Stimulated activated CD4-positive, alpha-beta T cell treated with anti-CD3 and anti-CD28 coated beads, Interleukin-1b, Interleukin-23, amount 100 ng/mL, for 48 hours (primary cell): ENCODE measurements around the gene GNLY.

Source experiments
- DNase-seq: peaks from one replicate; pipeline ENCODE4 v3.0.0-alpha.2; 2020

The GNLY gene

DNA sequence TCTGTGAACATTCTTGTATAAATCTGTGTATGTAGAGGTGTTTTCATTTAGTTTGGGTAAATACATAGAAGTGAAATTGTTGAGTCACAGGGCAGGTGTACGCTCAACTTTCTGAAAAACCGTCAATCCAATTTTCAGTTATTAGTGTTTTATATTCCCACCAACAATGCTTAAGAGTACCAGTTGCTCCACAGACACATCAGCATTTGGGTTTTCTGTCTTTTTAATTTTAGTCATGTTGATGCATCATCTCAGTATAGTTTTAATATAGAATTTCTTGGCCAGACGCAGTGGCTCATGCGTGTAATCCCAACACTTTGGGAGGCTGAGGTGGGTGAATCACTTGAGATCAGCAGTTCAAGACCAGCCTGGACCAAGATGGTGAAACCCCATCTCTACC, 3.2 kb upstream of the GNLY start:
- DNase-seq, result no peak

DNA sequence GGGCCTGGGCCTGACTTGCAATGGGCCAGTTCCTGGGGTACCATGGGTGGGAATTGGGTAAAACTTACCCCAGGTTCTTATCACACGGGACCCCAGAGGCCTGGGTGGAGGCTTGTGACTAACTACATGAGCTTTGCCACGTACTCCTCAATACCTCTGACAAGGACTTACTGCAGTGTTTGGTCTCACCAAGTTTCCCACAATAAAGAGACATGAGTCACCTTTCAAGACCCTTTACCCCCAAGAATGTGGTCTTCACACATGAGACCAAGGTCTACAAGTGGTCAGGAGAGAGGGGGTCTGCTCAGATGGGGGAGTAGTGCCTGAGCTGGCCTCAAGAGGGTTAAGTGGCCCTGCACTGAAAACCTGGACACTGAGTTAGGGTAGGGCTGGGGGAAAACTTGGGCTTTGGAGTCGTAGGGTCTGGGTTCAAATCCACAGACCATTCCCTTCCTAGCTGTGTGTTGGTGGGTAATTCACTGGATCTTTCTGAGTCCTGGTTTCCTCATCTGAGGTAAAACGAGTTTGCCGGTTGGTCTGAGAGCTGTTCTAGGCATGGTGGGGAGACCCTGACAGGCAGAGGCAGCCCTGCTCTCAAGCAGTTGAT, 2.0 kb upstream of the GNLY start:
- no peak for DNase-seq

DNA sequence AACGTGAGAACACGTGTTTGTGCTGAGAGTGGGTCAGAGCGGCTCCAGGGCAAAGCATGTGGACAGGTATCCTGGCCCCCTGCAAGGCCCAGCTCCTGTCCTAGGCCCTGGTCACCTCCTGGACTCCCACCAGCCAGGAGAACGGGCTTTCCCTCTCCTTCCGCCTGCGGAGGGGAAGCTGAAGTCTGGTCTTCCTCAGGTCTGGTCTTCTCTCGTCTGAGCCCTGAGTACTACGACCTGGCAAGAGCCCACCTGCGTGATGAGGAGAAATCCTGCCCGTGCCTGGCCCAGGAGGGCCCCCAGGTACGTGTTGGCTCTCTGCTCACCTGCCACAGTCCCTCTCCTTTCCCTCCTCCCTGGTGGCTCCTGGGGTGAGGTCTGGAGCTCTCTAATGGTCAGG, 963 bp downstream of the GNLY start:
- DNase-seq, result no peak

DNA sequence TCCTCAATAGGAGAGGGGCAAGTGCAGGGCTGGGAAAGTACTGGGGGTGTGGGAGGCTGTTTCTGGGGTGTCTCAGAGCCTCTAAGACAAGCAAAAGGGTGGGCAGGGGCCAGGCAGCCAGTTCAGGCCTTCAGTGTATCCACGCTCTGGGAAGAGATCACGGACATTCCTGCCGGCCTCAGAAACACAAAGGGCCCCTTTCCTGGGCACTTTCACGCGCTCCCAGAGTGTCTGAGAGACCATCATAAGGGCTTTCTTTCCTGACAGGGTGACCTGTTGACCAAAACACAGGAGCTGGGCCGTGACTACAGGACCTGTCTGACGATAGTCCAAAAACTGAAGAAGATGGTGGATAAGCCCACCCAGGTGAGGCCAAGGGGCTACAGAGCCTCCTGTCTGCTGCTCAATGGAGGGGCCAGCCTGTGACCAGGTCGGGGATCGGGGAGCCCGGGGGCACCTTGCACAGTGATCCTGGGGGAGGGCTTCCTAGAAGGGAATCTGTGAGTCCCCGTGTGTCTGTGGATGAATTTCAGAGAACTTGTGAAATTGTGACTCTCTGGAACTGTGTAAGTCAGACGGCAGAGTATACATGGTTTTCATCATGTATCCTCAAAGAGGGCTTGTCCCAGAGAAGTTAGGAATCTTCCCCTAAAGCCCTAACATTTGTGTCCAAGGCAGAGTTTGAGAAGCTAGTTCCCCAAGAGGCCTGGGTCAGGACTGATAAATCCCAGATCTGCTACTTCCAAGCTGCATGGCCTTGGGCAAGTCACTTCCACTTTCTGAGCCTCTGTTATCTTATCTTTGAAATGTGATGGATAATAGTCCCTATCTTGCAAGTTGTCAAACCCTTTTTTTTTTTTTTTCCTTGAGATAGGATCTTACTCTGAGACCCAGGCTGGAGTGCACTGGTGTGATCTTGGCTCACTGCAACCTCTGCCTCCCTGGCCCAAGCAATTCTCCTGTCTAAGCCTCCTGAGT, 1.8 kb downstream of the GNLY start:
- DNase-seq, result no peak

DNA sequence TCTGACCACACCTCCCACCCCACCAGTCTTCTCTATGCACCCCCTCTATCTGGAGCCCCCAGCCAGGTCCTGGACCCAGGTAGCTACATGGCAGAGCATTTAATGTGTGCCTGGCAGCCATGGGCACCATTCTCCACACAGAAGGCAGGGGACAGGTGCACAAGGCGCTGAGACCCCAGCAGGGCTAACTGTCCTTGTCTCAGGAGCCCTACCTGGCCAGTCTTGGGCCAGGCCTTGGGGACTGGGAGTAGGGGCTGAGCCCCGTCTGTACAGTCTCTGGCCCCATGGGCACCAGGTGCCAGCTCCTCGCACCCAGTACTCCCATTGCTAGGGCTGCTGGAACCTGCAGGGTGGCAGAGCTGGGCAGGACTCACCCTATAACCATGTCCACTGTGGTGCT, 2.9 kb downstream of the GNLY start:
- DNase-seq, result no peak

DNA sequence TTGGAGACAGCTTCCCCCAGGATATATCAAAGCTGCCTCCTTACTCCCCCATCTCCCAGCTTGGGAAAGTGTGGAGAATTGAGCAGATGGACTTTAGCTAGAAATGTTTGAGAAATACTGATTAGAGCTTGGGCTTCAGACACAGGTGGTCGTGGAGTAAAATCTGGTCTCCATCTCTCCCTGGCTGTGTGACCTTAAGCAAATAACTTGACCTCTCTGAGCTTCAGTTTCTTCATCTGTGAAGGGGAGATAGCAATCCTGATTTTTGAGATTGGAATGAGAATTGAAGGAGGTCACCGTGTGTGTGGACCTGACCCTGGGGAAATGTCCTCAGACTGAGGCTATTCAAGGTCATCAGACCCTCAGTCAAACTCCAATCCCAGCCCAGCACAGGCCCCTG, 3.6 kb downstream of the GNLY start:
- no peak for DNase-seq

DNA sequence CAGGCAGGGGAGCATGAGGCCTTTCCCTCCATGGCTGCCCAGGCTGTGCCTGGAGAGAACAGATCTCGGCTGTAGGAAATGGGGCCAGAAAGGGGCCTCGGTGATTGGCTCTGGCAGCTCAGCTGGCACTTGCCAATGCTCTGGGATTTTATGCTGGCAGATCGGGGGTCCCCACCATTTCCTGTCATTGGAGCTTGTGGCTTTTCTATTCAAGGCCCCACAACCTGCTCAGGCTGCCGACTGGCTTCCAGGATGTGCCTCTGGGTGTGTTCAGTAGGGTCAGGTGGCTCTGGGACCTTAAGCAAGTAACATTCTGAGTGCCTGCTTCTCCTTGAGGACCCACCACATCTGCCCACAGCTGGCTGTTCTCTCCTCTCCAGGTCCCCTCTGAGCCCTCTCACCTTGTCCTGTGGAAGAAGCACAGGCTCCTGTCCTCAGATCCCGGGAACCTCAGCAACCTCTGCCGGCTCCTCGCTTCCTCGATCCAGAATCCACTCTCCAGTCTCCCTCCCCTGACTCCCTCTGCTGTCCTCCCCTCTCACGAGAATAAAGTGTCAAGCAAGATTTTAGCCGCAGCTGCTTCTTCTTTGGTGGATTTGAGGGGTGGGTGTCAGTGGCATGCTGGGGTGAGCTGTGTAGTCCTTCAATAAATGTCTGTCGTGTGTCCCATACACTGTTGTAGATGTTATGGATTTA, 4.2 kb downstream of the GNLY start:
- DNase-seq, result no peak

DNA sequence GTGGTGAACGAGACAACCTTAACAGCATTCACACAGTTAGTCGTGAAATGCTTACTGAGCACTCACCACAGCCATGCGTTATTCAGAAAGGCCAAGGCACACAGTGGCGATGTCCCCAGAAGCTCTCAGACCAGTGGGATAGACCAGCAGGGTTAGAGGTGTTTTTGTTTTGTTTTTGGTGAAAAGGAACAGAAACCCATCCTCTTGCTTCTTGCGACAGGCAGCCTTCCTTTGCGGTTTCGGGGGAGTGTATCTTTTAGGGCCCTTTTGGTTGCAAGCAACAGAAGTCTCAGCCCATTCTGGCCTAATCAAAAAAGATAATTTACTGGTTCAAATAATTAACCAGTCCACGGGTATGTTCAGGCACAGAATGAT, 4.7 kb downstream of the GNLY start:
- no peak for DNase-seq

DNA sequence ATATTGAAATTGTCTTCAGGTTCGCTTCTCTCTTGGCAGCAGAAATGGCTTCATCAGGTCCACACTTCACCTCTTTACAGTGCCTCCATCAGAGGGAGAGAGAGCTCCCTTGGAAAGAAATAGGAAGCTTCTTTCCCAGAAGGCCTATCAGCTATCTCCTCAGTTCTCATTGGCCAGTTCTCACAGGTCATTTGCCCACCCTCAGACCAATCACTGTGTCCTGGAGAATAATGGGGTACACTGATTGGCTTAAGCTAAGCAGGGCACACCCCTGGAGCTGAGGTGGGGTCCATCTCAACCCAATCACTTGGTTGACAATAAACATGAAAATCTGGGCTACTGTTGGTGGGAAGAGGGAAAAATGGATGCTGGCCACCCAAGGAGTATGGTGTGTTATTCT, 5.2 kb downstream of the GNLY start:
- no peak for DNase-seq

DNA sequence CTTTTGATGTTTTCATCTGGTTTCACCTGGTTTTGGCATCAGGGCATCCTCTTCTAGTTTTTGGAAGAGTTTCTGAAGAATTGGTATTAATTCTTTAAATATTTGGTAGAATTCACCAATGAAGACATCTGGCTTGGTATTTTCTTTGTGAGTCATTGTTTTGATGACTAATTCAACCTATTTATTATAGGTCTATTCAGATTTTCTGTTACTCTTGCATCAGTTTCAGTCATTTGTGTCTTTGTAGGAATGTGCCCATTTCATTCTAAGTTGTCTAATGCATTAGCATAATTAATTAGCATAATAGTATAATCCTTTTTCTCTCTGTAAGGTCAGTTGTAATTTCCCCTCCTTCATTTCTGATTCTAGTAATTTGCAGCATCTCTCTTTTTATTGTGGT, 8.0 kb downstream of the GNLY start:
- DNase-seq, result no peak

DNA sequence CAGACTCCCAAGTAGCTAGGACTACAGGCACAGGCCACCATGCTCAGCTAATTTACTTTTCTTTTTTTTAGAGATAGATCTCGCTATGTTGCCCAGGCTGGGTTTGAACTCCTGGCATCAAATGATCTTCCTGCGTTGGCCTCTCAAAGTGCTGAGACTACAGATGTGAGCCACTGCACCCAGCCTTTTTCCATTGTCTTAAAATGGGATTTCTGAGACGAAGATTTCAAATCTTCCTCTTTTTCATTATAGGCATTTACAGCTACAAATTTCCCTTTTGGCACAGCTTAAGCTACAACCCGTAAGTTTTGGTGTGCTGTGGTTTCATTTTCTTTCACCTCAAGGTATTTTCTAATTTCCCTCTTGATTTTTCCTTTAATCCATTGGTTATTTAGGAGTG, 8.6 kb downstream of the GNLY start:
- no peak for DNase-seq

DNA sequence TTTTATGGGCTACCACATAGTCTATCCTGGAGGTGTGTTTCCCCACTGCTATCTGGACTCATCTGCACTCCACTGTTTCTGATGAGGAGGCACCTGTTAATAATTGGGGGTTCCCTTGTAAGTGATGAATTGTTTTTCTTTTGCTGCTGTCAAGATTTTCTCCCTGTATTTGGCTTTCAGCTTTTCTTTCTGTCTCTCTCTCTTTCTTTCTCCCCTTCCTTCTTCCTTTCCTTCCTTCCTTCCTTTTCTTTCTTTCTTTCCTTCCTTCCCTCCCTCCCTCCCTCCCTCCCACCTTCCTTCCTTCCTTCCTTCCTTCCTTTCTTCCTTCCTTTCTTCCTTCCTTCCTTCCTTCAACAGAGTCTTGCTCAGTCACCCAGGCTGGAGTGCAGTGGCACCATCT, 9.2 kb downstream of the GNLY start:
- DNase-seq, result no peak

DNA sequence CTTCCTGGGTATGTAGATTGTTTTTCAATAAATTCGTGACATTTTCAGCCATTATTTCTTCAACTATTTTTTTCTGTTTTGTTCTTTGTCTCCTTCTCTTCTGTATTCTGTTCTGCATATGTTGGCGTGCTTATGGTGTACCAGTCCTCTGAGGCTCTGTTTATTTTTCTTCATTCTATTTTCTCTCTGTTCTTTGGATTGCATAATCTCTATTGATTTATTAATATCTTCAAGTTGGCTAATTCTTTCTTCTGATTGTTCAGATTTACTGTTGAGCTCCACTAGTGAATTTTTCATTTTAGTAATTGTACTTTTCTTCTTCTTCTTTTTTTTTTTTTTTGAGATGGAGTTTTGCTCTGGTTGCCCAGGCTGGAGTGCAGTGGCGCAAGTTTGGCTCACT, 9.9 kb downstream of the GNLY start:
- no peak for DNase-seq

DNA sequence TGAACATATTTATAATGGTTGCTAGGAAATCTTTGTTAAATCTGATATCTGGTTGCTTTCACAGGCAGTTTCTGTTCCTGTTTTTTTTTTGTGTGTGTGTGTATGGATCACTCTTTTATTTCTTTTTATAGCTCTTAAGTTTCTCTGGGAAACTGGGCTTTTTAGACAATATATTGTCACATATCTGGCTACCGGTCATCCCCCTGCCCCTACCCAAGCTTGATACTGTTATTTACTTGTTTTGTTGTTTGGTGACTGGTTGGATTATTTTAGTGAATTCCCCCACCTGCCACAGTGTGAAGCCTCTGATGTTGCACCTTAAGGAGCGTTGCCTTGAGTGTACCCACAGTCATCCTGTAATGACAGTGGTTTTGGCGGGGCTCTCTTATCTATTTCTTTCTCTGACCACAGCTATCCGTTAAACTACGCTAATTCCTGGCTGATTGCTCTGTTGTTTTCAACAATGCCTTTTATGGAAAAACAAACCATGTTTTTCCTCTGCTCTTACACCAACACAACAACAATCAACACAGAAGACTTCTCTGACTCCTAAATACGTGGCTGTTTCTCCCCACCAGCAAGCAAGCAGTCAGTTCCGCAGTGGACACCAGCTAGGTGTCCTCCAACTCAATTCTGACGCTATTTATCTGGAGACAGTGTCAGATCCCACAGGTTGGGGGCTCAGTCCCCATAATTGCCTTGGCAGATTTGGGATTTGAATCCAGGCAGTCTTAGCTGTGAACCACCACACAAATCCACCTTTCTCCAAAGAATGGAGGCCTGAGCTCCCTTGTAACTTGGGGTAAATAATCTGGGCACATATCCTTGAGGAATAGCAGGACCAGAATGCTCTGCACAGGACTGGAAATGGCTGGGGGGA, 10.9 kb downstream of the GNLY start:
- no peak for DNase-seq

DNA sequence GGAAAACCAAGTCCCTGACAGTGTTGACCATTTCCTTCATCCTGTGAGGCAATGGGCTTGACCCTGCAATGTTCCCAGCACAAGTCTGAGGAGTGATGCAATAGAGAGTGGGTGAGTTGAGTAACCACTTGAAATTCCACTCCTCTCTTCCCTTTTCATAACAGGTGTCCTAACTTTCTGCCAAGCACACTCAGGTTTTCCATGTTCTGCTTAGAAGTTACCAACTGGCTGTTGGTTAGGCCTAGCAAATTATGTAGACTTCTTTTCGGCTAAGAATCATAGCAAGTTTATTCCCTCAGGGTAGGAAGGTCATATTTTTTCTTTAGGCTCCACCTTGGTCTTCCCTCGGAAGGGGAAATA, 11.5 kb downstream of the GNLY start:
- DNase-seq, result no peak

DNA sequence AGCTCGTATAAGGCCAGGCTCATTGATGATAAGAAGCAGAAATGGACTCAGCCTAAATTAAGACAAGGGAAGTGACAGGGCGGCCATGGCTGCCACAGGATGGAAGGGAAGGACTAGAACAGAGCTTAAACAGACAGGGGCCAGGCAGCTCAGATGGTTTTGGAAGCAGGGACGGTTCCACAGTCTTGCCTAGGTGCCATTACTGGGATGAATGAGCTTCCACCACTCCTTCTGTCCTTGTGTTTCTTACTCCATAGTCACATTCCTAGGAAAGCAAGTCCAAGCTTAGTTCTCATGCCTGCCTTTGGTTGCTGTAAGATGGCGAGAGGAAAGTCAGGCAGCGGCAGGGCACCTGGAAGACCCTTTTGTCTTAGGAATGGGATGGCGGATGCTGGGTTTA, 11.9 kb downstream of the GNLY start:
- DNase-seq, result no peak

DNA sequence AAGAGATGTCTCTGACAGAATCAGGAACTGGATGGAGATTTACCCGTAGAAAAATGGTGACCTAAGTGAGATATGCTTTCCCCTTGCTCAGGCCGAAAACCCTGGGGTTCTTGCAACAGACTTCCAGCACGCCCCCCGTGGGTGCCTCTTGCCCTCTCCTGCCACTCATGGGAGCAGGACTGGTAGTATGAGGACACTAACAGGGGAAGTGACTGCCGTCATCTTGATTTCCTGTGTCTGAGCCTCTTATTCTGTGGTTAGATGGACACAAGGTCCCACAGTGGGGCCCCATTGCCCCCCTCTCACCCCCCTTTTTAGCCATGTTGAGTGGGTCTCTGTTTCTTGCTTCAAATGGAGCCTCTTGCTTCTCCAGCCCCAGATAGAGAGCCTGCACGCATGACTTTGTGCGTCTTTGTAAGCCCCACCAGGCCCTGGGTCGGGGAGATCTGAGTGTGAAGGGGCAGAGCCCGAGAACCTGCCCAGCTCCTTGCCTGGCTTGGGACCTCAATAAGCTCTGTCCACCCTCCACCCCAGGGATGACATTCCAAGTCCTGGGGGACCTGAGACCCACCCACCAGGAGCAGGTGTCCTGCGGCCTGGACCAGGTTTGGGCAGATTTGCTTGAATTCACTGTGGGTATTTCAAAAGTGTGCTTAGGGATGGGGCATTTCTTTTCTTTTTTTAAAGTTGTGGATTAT, 12.6 kb downstream of the GNLY start:
- DNase-seq, result no peak

DNA sequence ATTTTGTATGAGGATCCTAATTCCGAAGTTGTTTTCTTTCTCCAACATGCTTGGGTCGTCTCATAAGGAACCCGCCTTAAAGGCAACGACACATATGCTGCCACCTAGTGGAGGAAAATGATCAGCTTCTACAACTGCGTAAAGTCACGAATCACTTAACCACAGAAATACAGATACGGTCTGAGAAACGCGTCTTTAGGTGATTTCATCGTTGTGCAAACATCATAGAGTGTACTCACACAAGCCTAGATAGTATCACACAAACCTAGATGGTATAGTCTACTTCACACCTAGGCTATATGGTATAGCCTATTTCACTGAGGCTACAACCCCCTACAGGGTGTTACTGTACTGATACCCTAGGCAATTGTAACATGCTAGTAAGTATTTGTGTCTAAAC, 13.1 kb downstream of the GNLY start:
- peak; percentile 62 for DNase-seq

DNA sequence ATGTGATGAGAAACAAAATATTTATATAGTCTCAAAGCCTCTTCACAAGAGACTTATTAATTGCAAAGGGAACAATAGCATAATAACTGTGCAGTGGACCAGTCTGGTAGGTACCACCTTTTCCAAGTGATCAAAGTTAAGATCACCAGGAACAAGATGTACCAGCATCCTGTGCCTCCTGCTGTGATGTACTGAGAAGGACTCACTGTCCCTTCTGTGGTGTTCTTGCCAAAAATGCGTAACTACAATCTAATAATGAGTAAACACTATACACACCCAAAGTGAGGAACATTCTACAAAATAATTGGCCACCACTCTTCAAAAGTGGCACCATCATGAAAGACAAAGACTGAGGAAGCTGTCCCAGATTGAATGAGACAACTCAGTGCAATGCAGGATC, 14.5 kb downstream of the GNLY start:
- no peak for DNase-seq

DNA sequence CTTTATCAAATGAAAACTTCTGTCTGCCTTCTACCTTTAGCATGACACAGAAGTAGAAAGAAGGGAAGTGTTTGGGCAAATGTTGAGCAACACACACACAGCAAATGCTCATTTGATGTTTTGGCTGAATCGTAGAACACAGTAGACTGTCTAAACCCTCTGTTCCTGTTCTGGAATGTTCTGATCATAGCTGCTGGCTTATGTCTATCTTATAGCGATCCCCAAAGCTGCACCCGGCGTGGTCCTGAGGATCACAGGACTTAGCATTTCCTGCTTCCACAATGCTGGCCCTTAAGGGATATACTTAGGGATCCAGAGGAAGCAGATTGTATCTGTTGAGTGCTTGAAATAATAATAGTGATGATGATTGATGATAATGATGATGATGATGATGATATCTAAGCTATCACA, 15.2 kb downstream of the GNLY start:
- no peak for DNase-seq

DNA sequence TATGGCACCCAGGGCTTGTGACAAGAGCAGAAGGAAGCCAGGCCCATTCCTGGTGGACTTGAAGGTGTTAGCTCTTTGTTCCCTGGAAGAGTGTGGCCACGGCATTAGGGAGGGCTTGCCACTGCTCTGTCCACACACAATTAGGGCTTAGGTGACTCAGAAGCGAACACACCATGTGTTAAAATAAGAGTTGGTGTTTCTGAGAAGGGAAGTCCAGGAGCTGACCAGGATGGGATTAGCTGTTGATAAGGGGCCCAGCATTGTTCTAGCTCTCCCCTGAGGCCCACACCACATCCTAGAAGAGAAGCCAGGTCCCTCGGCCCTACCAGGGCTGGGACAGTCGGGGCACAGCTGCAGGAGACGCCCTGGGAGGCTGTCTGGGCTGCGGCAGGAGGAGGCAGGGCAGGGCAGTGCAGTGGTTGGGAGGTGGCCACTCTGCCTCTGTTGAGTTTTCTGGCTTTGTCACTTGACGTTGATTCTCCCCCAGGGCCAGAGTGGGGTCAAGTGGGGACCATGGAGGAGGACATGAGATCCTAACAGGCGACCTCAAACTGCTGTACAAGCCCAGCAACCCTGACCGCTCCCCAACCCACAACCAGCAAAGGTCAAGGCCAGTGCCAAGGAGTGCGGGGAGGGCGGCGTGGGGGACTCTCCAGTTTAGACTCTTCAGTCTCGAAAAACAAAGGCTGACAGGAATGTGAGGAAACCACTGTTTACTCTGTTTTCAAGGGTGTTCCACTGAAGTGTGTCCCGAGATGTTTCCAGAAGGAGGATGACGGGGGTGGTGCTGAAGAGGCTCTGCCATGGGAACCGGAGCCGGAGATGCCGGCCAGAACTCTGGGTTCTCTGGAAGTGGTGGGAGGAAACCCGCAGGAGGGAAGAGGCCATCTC, 16.8 kb downstream of the GNLY start:
- no peak for DNase-seq
